Measurements from ENCODE around the gene DMGDH. TPM values are rescaled to one million over a fixed set of nuclear protein-coding genes. Genes with fewer than 3 reads are reported as not detected.

Gene DMGDH
- total RNA-seq, 1 experiment from 2014 or later, result 1.3 TPM

DNA sequence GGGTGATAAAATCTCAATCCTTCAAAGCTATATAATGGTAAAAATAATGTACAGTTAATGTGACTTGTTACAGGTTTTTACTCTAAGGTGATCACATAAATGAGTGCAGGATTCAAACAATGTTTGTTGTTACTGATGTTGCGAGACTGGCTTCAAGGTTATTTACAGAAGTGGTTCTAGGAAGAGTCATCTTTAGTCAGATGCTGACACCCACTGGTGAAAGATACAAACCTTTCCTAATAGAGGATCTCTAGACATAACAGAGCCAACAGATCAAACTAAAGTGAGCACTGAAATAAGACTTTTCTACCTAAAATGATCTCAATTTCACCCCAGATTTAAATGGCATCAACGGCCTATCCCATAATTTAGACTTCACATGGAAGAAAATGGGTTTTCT lies 104.6 kb downstream of the DMGDH start:
- Mint-ChIP-seq H3K27ac (ENCODE audit: unreplicated experiment) (no peak overlapping the region), H3K4me3 (ENCODE audit: low read depth, unreplicated experiment) (no peak overlapping the region), H3K4me1 (ENCODE audit: low read depth, unreplicated experiment) (no peaks in the 10 kb centered on the region), H3K36me3 (ENCODE audit: insufficient read depth, unreplicated experiment) (no peaks in the 10 kb centered on the region), H3K9me3 (ENCODE audit: low read depth, unreplicated experiment) (no peaks in the 10 kb centered on the region), H3K27me3 (ENCODE audit: unreplicated experiment) (no peaks in the 10 kb centered on the region)
- intact Hi-C loops (cut with micrococcal nuclease; ENCODE audit: unreplicated experiment), result loop anchor here (1.0 to 5.0 kb wide), 4 partner anchors 38 to 498 kb away; no protein-coding TSS in a partner anchor
- CTCF ChIA-PET, result interaction anchor here (1.5 kb wide), 1 partner anchor 65 kb away, joined by 10 read pairs; no protein-coding TSS in a partner anchor
- TF ChIP-seq, protein P1, sequence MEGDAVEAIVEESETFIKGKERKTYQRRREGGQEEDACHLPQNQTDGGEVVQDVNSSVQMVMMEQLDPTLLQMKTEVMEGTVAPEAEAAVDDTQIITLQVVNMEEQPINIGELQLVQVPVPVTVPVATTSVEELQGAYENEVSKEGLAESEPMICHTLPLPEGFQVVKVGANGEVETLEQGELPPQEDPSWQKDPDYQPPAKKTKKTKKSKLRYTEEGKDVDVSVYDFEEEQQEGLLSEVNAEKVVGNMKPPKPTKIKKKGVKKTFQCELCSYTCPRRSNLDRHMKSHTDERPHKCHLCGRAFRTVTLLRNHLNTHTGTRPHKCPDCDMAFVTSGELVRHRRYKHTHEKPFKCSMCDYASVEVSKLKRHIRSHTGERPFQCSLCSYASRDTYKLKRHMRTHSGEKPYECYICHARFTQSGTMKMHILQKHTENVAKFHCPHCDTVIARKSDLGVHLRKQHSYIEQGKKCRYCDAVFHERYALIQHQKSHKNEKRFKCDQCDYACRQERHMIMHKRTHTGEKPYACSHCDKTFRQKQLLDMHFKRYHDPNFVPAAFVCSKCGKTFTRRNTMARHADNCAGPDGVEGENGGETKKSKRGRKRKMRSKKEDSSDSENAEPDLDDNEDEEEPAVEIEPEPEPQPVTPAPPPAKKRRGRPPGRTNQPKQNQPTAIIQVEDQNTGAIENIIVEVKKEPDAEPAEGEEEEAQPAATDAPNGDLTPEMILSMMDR (IDR thresholded peaks at IDR 0.05; ENCODE audit: unreplicated experiment), result no peak
- BruUV-seq (replicated peaks), result no TSS peak
- peak; percentile 27 for DNase-seq

DNA sequence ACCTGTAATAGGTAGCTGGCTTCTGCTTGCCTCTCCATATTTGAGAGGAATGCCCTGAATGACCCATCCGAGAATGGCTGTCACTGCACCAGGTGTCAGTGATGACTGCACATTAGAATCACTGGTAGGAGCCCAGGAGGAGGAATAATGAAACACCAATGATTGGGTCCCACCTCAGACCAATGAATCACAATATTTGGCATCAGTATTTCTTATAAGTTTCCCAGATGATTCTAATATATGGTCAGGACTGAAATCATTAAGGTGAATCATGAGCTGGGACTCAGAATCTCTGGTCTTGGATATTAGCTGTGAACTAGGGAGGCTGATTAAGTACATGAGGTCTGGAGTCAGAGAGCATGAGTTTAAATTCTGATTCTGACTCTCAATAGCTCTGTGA lies 107.7 kb downstream of the DMGDH start:
- H3K27ac Mint-ChIP-seq (ENCODE audit: unreplicated experiment), result no peak overlapping the region
- TF ChIP-seq, protein P1 (IDR thresholded peaks at IDR 0.05; ENCODE audit: unreplicated experiment), result no peak
- H3K4me1 Mint-ChIP-seq (ENCODE audit: low read depth, unreplicated experiment), result peaks cover 20% of the 10 kb centered on the region
- H3K27me3 Mint-ChIP-seq (ENCODE audit: unreplicated experiment), result no peaks in the 10 kb centered on the region
- intact Hi-C loops (cut with micrococcal nuclease; ENCODE audit: unreplicated experiment), result no loop called here
- no peaks in the 10 kb centered on the region for H3K9me3 Mint-ChIP-seq (ENCODE audit: low read depth, unreplicated experiment)
- no peak for DNase-seq
- CTCF ChIA-PET, result interaction anchor here (0.7 kb wide), 1 partner anchor 62 kb away, joined by 3 read pairs; no protein-coding TSS in a partner anchor
- BruUV-seq (replicated peaks), result no TSS peak
- no peaks in the 10 kb centered on the region for H3K36me3 Mint-ChIP-seq (ENCODE audit: insufficient read depth, unreplicated experiment)
- H3K4me3 Mint-ChIP-seq (ENCODE audit: low read depth, unreplicated experiment), result no peak overlapping the region

DNA sequence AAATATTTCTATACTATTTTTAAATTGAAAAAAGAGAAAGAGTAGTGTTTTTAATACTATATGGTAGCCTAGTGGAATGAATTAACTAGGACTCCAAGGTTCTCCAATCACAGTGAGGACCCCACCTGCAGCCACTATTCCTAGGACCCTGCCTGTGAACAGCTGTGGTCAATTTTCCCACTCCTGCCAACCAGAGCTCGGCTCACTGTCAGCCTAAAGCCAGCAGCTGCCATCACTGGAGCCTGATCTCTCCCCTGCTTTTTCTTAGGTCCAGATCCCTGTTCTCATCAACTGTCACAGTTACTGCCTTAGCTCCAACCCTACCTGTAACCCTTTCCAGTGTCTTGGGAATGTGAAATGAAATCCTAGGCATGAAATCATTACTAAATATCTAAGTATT lies 109.7 kb downstream of the DMGDH start:
- Mint-ChIP-seq H3K27ac (ENCODE audit: unreplicated experiment) (no peak overlapping the region), H3K4me1 (ENCODE audit: low read depth, unreplicated experiment) (peaks cover 20% of the 10 kb centered on the region), H3K36me3 (ENCODE audit: insufficient read depth, unreplicated experiment) (no peaks in the 10 kb centered on the region), H3K4me3 (ENCODE audit: low read depth, unreplicated experiment) (no peak overlapping the region), H3K9me3 (ENCODE audit: low read depth, unreplicated experiment) (no peaks in the 10 kb centered on the region), H3K27me3 (ENCODE audit: unreplicated experiment) (no peaks in the 10 kb centered on the region)
- intact Hi-C loops (cut with micrococcal nuclease; ENCODE audit: unreplicated experiment), result no loop called here
- CTCF ChIA-PET, result no interaction called here
- DNase-seq, result no peak
- no TSS peak for BruUV-seq (replicated peaks)
- TF ChIP-seq, protein P1 (IDR thresholded peaks at IDR 0.05; ENCODE audit: unreplicated experiment), result no peak

DNA sequence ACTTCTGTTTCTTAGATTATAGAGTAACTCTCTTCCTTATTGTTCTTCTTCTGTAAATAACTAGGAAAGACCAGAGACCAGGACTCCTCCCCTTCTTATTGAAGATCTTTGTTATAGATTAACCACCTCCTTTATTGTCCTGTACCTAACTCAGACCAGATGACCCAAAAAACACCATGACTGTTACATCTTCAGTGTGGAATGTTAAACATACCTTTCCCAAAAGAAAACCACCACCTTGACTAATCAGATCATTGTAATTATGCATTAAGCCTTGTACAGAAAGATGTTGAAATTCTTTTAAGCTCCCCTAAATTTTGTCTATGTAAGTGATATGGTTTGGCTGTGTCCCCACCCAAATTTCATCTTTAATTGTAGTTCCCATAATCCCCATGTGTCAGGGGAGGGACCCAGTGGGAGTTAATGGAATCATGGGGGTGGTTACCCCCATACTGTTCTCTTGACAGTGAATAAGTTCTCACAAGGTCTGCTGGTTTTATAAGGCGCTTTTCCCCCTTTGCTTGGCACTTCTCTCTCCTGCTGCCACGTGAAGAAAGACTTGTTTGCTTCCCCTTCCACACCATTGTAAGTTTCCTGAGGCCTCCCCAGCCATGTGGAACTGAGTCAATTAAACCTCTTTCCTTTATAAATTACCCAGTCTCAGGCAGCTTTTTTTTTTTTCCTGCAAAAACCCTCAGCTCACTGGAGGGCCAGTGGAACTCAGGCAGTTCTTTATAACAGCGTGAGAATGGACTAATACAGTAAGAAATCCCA lies 110.6 kb downstream of the DMGDH start:
- no peaks in the 10 kb centered on the region for H3K36me3 Mint-ChIP-seq (ENCODE audit: insufficient read depth, unreplicated experiment)
- H3K4me3 Mint-ChIP-seq (ENCODE audit: low read depth, unreplicated experiment), result no peak overlapping the region
- no TSS peak for BruUV-seq (replicated peaks)
- H3K9me3 Mint-ChIP-seq (ENCODE audit: low read depth, unreplicated experiment), result no peaks in the 10 kb centered on the region
- CTCF ChIA-PET, result interaction anchor here (0.5 to 1.0 kb wide), 3 partner anchors 25 to 271 kb away, joined by 3 to 4 read pairs (median 3); no protein-coding TSS in a partner anchor
- H3K27me3 Mint-ChIP-seq (ENCODE audit: unreplicated experiment), result no peaks in the 10 kb centered on the region
- intact Hi-C loops (cut with micrococcal nuclease; ENCODE audit: unreplicated experiment), result no loop called here
- peaks cover 20% of the 10 kb centered on the region for H3K4me1 Mint-ChIP-seq (ENCODE audit: low read depth, unreplicated experiment)
- no peak for DNase-seq
- no peak overlapping the region for H3K27ac Mint-ChIP-seq (ENCODE audit: unreplicated experiment)
- TF ChIP-seq, protein P1 (IDR thresholded peaks at IDR 0.05; ENCODE audit: unreplicated experiment), result no peak

All from Calu3 (cell line).